B cell (primary cell): ENCODE data around the gene PLA2G3. TPM values are rescaled to one million over a fixed set of nuclear protein-coding genes. Genes with fewer than 3 reads are reported as not detected.

ENCODE experiments used
- ATAC-seq: fragments of 200-7000 bp; cut with Tn5 transposase; one replicate; pipeline ENCODE4 v1.10.0; 2021; ENCODE audit warnings: low read depth, mild to moderate bottlenecking, moderate number of reproducible peaks, moderate library complexity
- CTCF ChIA-PET: fragments of 350-600 bp; sonication (Branson Sonifier 250); formaldehyde crosslinking; loops from one replicate; lab custom pipeline; 2021; ENCODE audit warnings: antibody characterized with exemption, inconsistent platforms; lab: Charles Lee
- POLR2A ChIA-PET: fragments of 350-600 bp; sonication (Branson Sonifier 250); formaldehyde crosslinking; loops from one replicate; lab custom pipeline; 2021; ENCODE audit warnings: antibody characterized with exemption; lab: Charles Lee
- DNase-seq: peaks from one replicate; pipeline ENCODE4 v3.0.0; 2013
- H2AFZ ChIP-seq: 2 replicates; pipeline ENCODE4 v1.6.1; 2012; ENCODE audit warnings: mild to moderate bottlenecking, low read depth, low read length; ENCODE audit not compliant: insufficient read depth, poor library complexity, severe bottlenecking
- H3K27ac ChIP-seq, 2 donors: 1 replicate in 1 of 2; 2 replicates in 1 of 2; pipeline ENCODE4 v1.5.1; 2012 to 2013; ENCODE audit warnings: low read length in 2 of 2, mild to moderate bottlenecking in 2 of 2, moderate library complexity in 1 of 2
- H3K27me3 ChIP-seq, 4 experiments: fragments of 200-600 bp in 1 of 4; sonication (generic) in 1 of 4; replicated peaks in 1 of 4; 1 replicate in 2 of 4; 2 replicates in 2 of 4; pipeline versions ENCODE4 v1.6.1 to v1.7.0; 2013 to 2016; ENCODE audit warnings: low read length in 3 of 4, mild to moderate bottlenecking in 2 of 4, mixed read lengths in 1 of 4, moderate library complexity in 1 of 4; ENCODE audit not compliant: insufficient read depth in 4 of 4, control insufficient read depth in 3 of 4; ENCODE audit errors: control extremely low read depth in 1 of 4
- H3K36me3 ChIP-seq, 2 experiments: replicated peaks in 1 of 2; 1 replicate in 1 of 2; 2 replicates in 1 of 2; pipeline versions ENCODE4 v1.6.1 to v1.7.1; 2013; ENCODE audit warnings: low read length in 1 of 2; ENCODE audit not compliant: insufficient read depth in 2 of 2, control insufficient read depth in 1 of 2; ENCODE audit errors: control extremely low read depth in 1 of 2, extremely low read depth in 1 of 2
- H3K4me1 ChIP-seq, 2 donors: fragments of 200-600 bp in 1 of 2; sonication (generic) in 1 of 2; 1 replicate in 1 of 2; 2 replicates in 1 of 2; pipeline versions ENCODE4 v1.5.1 to v1.6.1; 2013 to 2017; ENCODE audit warnings: low read length in 2 of 2; ENCODE audit not compliant: control insufficient read depth in 2 of 2, insufficient read depth in 2 of 2
- H3K4me2 ChIP-seq: replicated peaks from 2 replicates; pipeline ENCODE3; 2012; ENCODE audit warnings: mild to moderate bottlenecking, low read depth, low read length; ENCODE audit not compliant: poor library complexity, severe bottlenecking
- H3K4me3 ChIP-seq, 5 experiments: fragments of 200-600 bp in 1 of 5; sonication (generic) in 1 of 5; 1 replicate in 3 of 5; 2 replicates in 2 of 5; pipeline versions ENCODE4 v1.5.1 to v1.7.0; 2011 to 2016; ENCODE audit warnings: low read length in 4 of 5, mild to moderate bottlenecking in 4 of 5, low read depth in 2 of 5, control low read depth in 1 of 5, moderate library complexity in 1 of 5; ENCODE audit not compliant: insufficient read depth in 1 of 5; ENCODE audit errors: control extremely low read depth in 1 of 5, extremely low read depth in 1 of 5
- H3K79me2 ChIP-seq: fragments of 200-600 bp; sonication (generic); one replicate; pipeline ENCODE4 v1.6.0; 2016; ENCODE audit warnings: low read length; ENCODE audit not compliant: control insufficient read depth, insufficient read depth
- H3K9ac ChIP-seq: fragments of 200-600 bp; sonication (generic); 2 replicates; pipeline ENCODE4 v1.6.1; 2017; ENCODE audit warnings: mild to moderate bottlenecking, low read length, moderate library complexity
- H3K9me3 ChIP-seq, 3 donors: one replicate each; pipeline versions ENCODE4 v1.6.1 to v1.7.1; 2013; ENCODE audit warnings: low read length in 2 of 3; ENCODE audit not compliant: control insufficient read depth in 2 of 3, insufficient read depth in 1 of 3; ENCODE audit errors: control extremely low read depth in 1 of 3
- H4K20me1 ChIP-seq: 2 replicates; pipeline ENCODE4 v1.6.0; 2012; ENCODE audit warnings: mild to moderate bottlenecking, low read length; ENCODE audit not compliant: insufficient read depth, control insufficient read depth, poor library complexity, severe bottlenecking
- H3K27ac Mint-ChIP-seq: one replicate; pipeline ENCODE4 v1.8.0; 2021; ENCODE audit warnings: mixed read lengths
- H3K27me3 Mint-ChIP-seq: one replicate; pipeline ENCODE4 v1.8.0; 2021; ENCODE audit warnings: mixed read lengths
- H3K4me1 Mint-ChIP-seq: one replicate; pipeline ENCODE4 v1.8.0; 2021; ENCODE audit warnings: mixed read lengths
- H3K4me3 Mint-ChIP-seq: one replicate; pipeline ENCODE4 v1.8.0; 2021; ENCODE audit warnings: mixed read lengths
- H3K9me3 Mint-ChIP-seq: one replicate; pipeline ENCODE4 v1.8.0; 2022; ENCODE audit warnings: mixed read lengths; ENCODE audit not compliant: insufficient read depth
- EZH2 ChIP-seq: IDR thresholded peaks from 2 replicates; pipeline ENCODE4 v1.6.1; 2012; ENCODE audit warnings: borderline replicate concordance, low read depth, mild to moderate bottlenecking, moderate library complexity, low read length; ENCODE audit not compliant: insufficient read depth, poor library complexity, severe bottlenecking
- WGBS: methylation state at CpG from one replicate; pipeline ENCODE4 v1.1.5; 2013; ENCODE audit warnings: missing lambda C conversion rate; ENCODE audit not compliant: insufficient coverage; 5-methylcytosine and 5-hydroxymethylcytosine counted together
- intact Hi-C: fragments of 100-400 bp; cut with micrococcal nuclease; formaldehyde crosslinking; loops from one replicate; pipeline ENCODE4 v1.10.0; 2022
- polyA plus RNA-seq: library from polyadenylated mRNA; depleted of rRNA; stranded (reverse); fragments of >200 nt; gene quantifications from 2 replicates; pipeline ENCODE4 v1.2.3, GENCODE V29; 2012
- total RNA-seq, 2 donors: library from RNA; stranded (reverse); fragments of 120-200 nt in 1 of 2; gene quantifications; 1 replicate in 1 of 2; 2 replicates in 1 of 2; pipeline versions ENCODE4 v1.2.3 to v1.2.4, GENCODE V29; 2013 to 2022
- TF ChIP-seq, protein P1 (sequence below): fragments of 200-600 bp; IDR thresholded peaks from one replicate; pipeline ENCODE4 v1.8.0; 2022; ENCODE audit warnings: antibody characterized with exemption, mild to moderate bottlenecking

Gene PLA2G3
- total and polyA plus RNA-seq, 2 donors (not counting 1 experiment from before 2014, with no cell fraction given): not detected

DNA sequence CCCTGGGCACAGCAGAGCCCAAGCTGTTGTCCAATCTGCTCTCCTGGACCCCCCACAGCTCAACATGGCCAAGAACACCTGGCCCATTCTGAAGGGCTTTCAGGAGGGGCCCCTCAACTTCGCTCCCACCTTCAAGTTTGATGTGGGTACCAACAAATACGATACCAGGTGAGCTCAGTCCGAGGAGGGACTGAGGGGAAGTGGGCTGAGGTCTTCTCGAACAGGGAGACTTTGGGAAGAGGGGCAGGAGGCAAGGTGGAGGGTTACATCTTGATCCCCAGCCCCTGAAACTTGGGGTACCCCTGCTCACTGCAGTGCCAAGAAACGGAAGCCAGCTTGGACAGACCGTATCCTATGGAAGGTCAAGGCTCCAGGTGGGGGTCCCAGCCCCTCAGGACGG is 12.2 kb downstream of the PLA2G3 start:
- CTCF ChIA-PET: no interaction called here
- Mint-ChIP-seq H3K9me3 (no peaks in the 10 kb centered on the region), H3K4me1 (peaks cover 6% of the 10 kb centered on the region), H3K27me3 (no peaks in the 10 kb centered on the region), H3K4me3 (no peak overlapping the region), H3K27ac (no peak overlapping the region)
- no peak overlapping the region for H3K4me3 ChIP-seq
- peaks cover 0 to 9% (median 0%) of the 10 kb centered on the region in 3 donors for H3K9me3 ChIP-seq
- H3K4me1 ChIP-seq: peaks cover 5 to 12% of the 10 kb centered on the region in 2 donors
- ATAC-seq (no peak), DNase-seq (no peak)
- H3K9ac ChIP-seq: no peak overlapping the region
- 88% methylated on average over 7 of the region's 7 CpGs for WGBS
- no peak overlapping the region for H3K4me2 ChIP-seq
- TF ChIP-seq, protein P1, sequence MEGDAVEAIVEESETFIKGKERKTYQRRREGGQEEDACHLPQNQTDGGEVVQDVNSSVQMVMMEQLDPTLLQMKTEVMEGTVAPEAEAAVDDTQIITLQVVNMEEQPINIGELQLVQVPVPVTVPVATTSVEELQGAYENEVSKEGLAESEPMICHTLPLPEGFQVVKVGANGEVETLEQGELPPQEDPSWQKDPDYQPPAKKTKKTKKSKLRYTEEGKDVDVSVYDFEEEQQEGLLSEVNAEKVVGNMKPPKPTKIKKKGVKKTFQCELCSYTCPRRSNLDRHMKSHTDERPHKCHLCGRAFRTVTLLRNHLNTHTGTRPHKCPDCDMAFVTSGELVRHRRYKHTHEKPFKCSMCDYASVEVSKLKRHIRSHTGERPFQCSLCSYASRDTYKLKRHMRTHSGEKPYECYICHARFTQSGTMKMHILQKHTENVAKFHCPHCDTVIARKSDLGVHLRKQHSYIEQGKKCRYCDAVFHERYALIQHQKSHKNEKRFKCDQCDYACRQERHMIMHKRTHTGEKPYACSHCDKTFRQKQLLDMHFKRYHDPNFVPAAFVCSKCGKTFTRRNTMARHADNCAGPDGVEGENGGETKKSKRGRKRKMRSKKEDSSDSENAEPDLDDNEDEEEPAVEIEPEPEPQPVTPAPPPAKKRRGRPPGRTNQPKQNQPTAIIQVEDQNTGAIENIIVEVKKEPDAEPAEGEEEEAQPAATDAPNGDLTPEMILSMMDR: no peak
- no peak for TF ChIP-seq EZH2
- no peak overlapping the region for H3K27ac ChIP-seq
- no peaks in the 10 kb centered on the region for H4K20me1 ChIP-seq
- intact Hi-C loops: no loop called here
- H3K27me3 ChIP-seq: peaks cover 0 to 14% (median 0%) of the 10 kb centered on the region in 4 experiments
- H3K36me3 ChIP-seq: no peaks in the 10 kb centered on the region
- no peaks in the 10 kb centered on the region for H3K79me2 ChIP-seq
- POLR2A ChIA-PET: no interaction called here
- H2AFZ ChIP-seq: no peak overlapping the region

DNA sequence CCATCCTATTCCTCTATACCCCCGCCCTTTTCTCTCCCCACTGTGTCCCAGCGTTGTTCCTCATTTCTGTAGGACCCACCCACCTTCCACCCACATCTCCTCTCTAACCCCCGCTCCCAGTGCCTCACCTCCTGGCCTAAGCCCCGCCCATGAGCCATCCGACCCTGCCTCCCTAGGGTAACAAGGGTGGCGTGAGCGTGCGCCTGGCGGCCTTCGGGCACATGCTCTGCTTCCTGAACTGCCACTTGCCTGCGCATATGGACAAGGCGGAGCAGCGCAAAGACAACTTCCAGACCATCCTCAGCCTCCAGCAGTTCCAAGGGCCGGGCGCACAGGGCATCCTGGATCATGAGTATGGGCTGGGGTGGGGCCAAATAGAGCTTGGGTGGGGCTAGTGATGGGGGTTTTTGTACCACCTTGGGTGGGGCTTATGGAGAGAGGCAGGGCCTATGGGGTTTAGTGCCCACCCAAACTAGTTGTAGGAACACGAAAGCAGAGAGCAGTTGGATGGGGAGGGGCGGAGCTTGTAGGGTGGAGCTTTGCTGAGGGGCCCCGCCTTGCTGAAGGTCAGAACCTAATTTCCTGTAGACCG is 13.0 kb downstream of the PLA2G3 start:
- H3K27me3 Mint-ChIP-seq: no peaks in the 10 kb centered on the region
- H3K4me1 Mint-ChIP-seq: peaks cover 6% of the 10 kb centered on the region
- Histone ChIP-seq H3K79me2 (no peaks in the 10 kb centered on the region), H3K27me3 (peaks cover 0 to 14% (median 0%) of the 10 kb centered on the region in 4 experiments), H2AFZ (peak overlapping the region; percentile 22), H3K27ac (no peak overlapping the region), H3K9me3 (peaks cover 0 to 9% (median 0%) of the 10 kb centered on the region in 3 donors), H4K20me1 (no peaks in the 10 kb centered on the region), H3K4me1 (peaks cover 5 to 12% of the 10 kb centered on the region in 2 donors), H3K36me3 (no peaks in the 10 kb centered on the region), H3K4me3 (no peak overlapping the region), H3K4me2 (peak overlapping the region; percentile 43), H3K9ac (no peak overlapping the region)
- intact Hi-C loops: no loop called here
- TF ChIP-seq, protein P1: no peak
- TF ChIP-seq EZH2: no peak
- POLR2A ChIA-PET: no interaction called here
- H3K9me3 Mint-ChIP-seq: no peaks in the 10 kb centered on the region
- H3K4me3 Mint-ChIP-seq: no peak overlapping the region
- ATAC-seq: no peak
- H3K27ac Mint-ChIP-seq: no peak overlapping the region
- CTCF ChIA-PET: no interaction called here
- 40% methylated on average over 18 of the region's 19 CpGs for WGBS
- DNase-seq: no peak
